ENCODE results near the gene UIMC1. TPM values are rescaled to one million over a fixed set of nuclear protein-coding genes. Genes with fewer than 3 reads are reported as not detected.
A peak's percentile ranks its signal among the peaks of the same experiment; 100 is the strongest.

The UIMC1 gene
- total and polyA plus RNA-seq, 7 donors, result 18.0 to 96.1 (median 40.2) TPM

DNA sequence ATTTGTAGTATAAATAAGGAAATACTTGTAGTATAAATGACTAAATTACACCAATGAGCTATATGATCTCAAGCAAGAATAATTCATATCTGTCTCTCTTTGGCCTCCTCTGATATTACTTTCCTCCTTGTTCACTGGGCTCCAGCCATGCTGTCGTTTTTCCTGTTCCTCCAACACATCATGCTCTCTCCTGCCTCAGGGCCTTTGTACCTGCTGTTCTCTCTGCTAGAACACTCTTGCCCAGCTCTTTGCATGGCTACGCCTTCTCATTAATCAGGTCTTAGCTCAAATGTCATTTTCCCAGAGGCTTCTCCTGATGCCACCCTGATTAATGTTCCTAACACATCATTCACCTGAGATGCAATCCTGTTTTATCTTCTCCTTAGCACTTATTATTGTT, 13.5 kb upstream of the UIMC1 start:
- H3K27ac ChIP-seq, result no peak overlapping the region
- H3K4me1 ChIP-seq, result peaks cover 0 to 28% (median 21%) of the 10 kb centered on the region in 4 donors
- no peak for DNase-seq
- H3K9me3 ChIP-seq, result no peaks in the 10 kb centered on the region
- TF ChIP-seq, protein P1, sequence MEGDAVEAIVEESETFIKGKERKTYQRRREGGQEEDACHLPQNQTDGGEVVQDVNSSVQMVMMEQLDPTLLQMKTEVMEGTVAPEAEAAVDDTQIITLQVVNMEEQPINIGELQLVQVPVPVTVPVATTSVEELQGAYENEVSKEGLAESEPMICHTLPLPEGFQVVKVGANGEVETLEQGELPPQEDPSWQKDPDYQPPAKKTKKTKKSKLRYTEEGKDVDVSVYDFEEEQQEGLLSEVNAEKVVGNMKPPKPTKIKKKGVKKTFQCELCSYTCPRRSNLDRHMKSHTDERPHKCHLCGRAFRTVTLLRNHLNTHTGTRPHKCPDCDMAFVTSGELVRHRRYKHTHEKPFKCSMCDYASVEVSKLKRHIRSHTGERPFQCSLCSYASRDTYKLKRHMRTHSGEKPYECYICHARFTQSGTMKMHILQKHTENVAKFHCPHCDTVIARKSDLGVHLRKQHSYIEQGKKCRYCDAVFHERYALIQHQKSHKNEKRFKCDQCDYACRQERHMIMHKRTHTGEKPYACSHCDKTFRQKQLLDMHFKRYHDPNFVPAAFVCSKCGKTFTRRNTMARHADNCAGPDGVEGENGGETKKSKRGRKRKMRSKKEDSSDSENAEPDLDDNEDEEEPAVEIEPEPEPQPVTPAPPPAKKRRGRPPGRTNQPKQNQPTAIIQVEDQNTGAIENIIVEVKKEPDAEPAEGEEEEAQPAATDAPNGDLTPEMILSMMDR (IDR thresholded peaks at IDR 0.05), result no peak
- no peak for TF ChIP-seq POLR2AphosphoS5 (IDR thresholded peaks at IDR 0.05)
- no peak for TF ChIP-seq POLR2A (IDR thresholded peaks at IDR 0.05)
- TF ChIP-seq EP300 (IDR thresholded peaks at IDR 0.05), result no peak
- no peaks in the 10 kb centered on the region for H3K27me3 ChIP-seq
- 94 to 96% methylated on average over 2 of the region's 2 CpGs for WGBS, 2 donors
- H3K36me3 ChIP-seq, result no peaks in the 10 kb centered on the region
- intact Hi-C loops (cut with DNase I), result loop anchor here (10.0 kb wide), 1 partner anchor 485 kb away; the partner anchor contains the start of gene RNF44
- no peak overlapping the region for H3K4me3 ChIP-seq

DNA sequence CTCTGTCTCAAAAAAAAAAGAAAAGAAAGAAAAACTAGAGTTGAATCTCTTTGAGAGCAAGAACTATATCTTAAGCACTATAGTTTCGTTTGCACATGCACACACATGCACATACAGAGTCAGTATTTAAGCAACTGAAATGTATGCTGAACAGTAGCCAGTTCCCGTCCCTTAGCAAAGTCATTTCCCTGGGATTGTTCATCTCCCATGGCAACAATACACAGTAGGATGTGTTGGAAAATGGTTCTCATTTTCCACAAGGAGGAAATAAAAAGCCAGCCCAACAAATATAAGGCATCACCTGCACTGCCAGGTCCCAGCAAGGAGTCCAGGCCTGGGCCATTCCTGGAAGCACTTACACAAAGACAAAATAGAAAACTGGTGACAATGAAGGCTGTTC, 11.8 kb upstream of the UIMC1 start:
- no peak for TF ChIP-seq EP300 (IDR thresholded peaks at IDR 0.05)
- TF ChIP-seq POLR2A (IDR thresholded peaks at IDR 0.05), result no peak
- TF ChIP-seq POLR2AphosphoS5 (IDR thresholded peaks at IDR 0.05), result no peak
- TF ChIP-seq, protein P1 (IDR thresholded peaks at IDR 0.05), result no peak
- intact Hi-C loops (cut with DNase I), result loop anchor here (10.0 kb wide), 1 partner anchor 374 kb away; the partner anchor contains the start of gene TSPAN17
- Histone ChIP-seq H3K27me3 (no peaks in the 10 kb centered on the region), H3K27ac (no peak overlapping the region), H3K36me3 (no peaks in the 10 kb centered on the region), H3K9me3 (no peaks in the 10 kb centered on the region), H3K4me3 (no peak overlapping the region), H3K4me1 (peaks cover 0 to 21% (median 15%) of the 10 kb centered on the region in 4 donors)
- no peak for DNase-seq
- 59 to 78% methylated on average over 2 of the region's 2 CpGs for WGBS, 2 donors

DNA sequence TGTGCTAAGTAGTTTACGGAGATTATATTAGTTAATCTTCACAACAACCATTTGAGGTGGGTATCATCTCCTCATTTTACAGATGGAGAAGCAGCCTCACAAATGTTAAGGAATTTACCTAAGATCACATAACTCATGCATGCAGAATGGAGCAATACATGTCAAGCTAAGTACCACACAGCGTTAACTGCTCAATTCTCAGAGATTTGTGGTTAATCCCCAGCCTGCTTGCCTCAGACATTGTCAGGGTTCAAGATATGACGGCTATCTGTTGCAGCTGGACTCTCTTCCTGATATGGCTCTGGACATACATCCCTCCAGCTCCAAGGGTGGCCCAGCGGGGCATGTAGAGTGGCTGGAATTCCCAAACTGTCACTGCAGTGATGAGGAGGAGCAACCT, 8.6 kb upstream of the UIMC1 start:
- WGBS, 2 donors, result 92% methylated on average over 4 of the region's 4 CpGs
- H3K36me3 ChIP-seq, result no peaks in the 10 kb centered on the region
- no peak for TF ChIP-seq POLR2AphosphoS5 (IDR thresholded peaks at IDR 0.05)
- no peak for TF ChIP-seq POLR2A (IDR thresholded peaks at IDR 0.05)
- TF ChIP-seq, protein P1 (IDR thresholded peaks at IDR 0.05), result no peak
- no peak for TF ChIP-seq EP300 (IDR thresholded peaks at IDR 0.05)
- no peak overlapping the region for H3K27ac ChIP-seq
- H3K4me1 ChIP-seq, result peaks cover 0 to 14% (median 10%) of the 10 kb centered on the region in 4 donors
- no peaks in the 10 kb centered on the region for H3K27me3 ChIP-seq
- no peaks in the 10 kb centered on the region for H3K9me3 ChIP-seq
- DNase-seq, result no peak
- intact Hi-C loops (cut with DNase I), result loop anchor here (10.0 kb wide), 1 partner anchor 370 kb away; the partner anchor contains the start of gene TSPAN17
- H3K4me3 ChIP-seq, result no peak overlapping the region

- peaks cover 0 to 18% (median 15%) of the 10 kb centered on the region in 4 donors for H3K4me1 ChIP-seq
- no peak overlapping the region for H3K27ac ChIP-seq
- DNase-seq, result no peak
- no peaks in the 10 kb centered on the region for H3K27me3 ChIP-seq
- H3K4me3 ChIP-seq, result no peak overlapping the region
- TF ChIP-seq POLR2A (IDR thresholded peaks at IDR 0.05) (no peak), POLR2AphosphoS5 (IDR thresholded peaks at IDR 0.05) (no peak), EP300 (IDR thresholded peaks at IDR 0.05) (no peak)
- TF ChIP-seq, protein P1 (IDR thresholded peaks at IDR 0.05), result no peak
- intact Hi-C loops (cut with DNase I), result loop anchor here (10.0 kb wide), 1 partner anchor 365 kb away; the partner anchor contains the start of gene TSPAN17
- 96 to 98% methylated on average over 4 of the region's 4 CpGs for WGBS, 2 donors
- no peaks in the 10 kb centered on the region for H3K36me3 ChIP-seq
- no peaks in the 10 kb centered on the region for H3K9me3 ChIP-seq
These were observed 3.6 kb upstream of the UIMC1 start for GRCh38 chr5:177010153-177010552.

DNA sequence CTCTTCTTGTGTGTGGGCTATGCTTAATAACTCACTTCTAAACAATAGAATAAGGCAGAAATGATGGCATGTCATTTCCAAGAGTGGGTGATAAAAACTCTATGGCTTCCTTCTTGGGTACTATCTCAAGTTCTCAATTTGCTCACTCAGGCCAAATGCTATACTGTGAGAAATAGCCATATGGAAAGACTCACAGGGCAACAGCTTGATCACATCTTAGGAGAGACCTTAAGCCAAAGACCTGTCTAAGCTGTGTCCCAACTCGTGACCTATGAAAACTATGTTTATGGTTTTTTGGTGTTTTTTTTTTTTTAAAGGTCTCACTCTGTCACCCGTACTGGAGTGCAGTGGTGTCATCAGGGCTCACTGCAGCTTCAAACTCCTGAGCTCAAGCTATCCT, 2.1 kb upstream of the UIMC1 start:
- 51 to 78% methylated on average over 2 of the region's 2 CpGs for WGBS, 2 donors
- intact Hi-C loops (cut with DNase I), result no loop called here
- TF ChIP-seq POLR2AphosphoS5 (IDR thresholded peaks at IDR 0.05) (peak in 1 of 4 donors; percentile 20), EP300 (IDR thresholded peaks at IDR 0.05) (no peak)
- TF ChIP-seq, protein P1 (IDR thresholded peaks at IDR 0.05), result no peak
- Histone ChIP-seq H3K9me3 (no peaks in the 10 kb centered on the region), H3K4me1 (peaks cover 0 to 28% (median 25%) of the 10 kb centered on the region in 4 donors), H3K4me3 (no peak overlapping the region), H3K27ac (no peak overlapping the region), H3K27me3 (no peaks in the 10 kb centered on the region), H3K36me3 (no peaks in the 10 kb centered on the region)
- no peak for DNase-seq
